ENCODE data around the gene BAG5. TPM values are rescaled to one million over a fixed set of nuclear protein-coding genes. Genes with fewer than 3 reads are reported as not detected.

Gene BAG5
- 23.3 and 24.7 TPM in 2 replicates for polyA plus RNA-seq

GRCh38 chr14:103562429-103563225, at the start of gene BAG5, which contains the start of gene COA8:
BAG5 (minus strand) TSS chr14:103562657; CDS start chr14:103561164, 1,493 bp downstream.
COA8 (plus strand) TSS chr14:103562960; CDS start chr14:103563002, 42 bp downstream.

GRCh38 chr14:103528587-103529382, 33.7 kb downstream of the BAG5 start, which contains the start of gene TRMT61A:
TRMT61A (plus strand) TSS chr14:103529196; CDS start chr14:103529979, 783 bp downstream.

GRCh38 chr14:103522649-103523574, 39.5 kb downstream of the BAG5 start, which contains the start of gene CKB:
CKB (minus strand) TSS chr14:103522830; CDS start chr14:103522493, 337 bp downstream.

Other genes starting within 250 kb of the BAG5 start
- gene EIF5, start 228.4 kb downstream of the BAG5 start, polyA plus RNA-seq: 483 and 751 TPM in 2 replicates
- gene MARK3, start 177.2 kb downstream of the BAG5 start, polyA plus RNA-seq: 86.5 and 96.6 TPM in 2 replicates
- 1,258 and 1,817 TPM in 2 replicates for gene CKB, start 39.8 kb downstream of the BAG5 start, polyA plus RNA-seq
- 0.77 and 1.2 TPM in 2 replicates for gene TRMT61A, start 33.5 kb downstream of the BAG5 start, polyA plus RNA-seq
- 50.7 and 60.2 TPM in 2 replicates for gene COA8, start 303 bp upstream of the BAG5 start, polyA plus RNA-seq
- gene KLC1, start 66.6 kb upstream of the BAG5 start, polyA plus RNA-seq: 260 and 296 TPM in 2 replicates
- gene XRCC3, start 152.8 kb upstream of the BAG5 start, polyA plus RNA-seq: not detected in 2 replicates
- gene ZFYVE21, start 153.2 kb upstream of the BAG5 start, polyA plus RNA-seq: 33.5 and 39.3 TPM in 2 replicates